ENCODE measurements around the gene BPIFA1.

- TF ChIP-seq EZH2 (IDR thresholded peaks at IDR 0.05; ENCODE audit: low read depth, unreplicated experiment) (no peak), POLR2AphosphoS5 (IDR thresholded peaks at IDR 0.05; ENCODE audit: low read depth) (no peak), EZH2phosphoT487 (IDR thresholded peaks at IDR 0.05; ENCODE audit: unreplicated experiment) (no peak)
Measured at GRCh38 chr20:33291416-33291815, 55.6 kb downstream of the BPIFA1 start.

Measured in GM23338 (cell line).